HepG2 (cell line): ENCODE measurements around the gene ZNFX1. TPM values are rescaled to one million over a fixed set of nuclear protein-coding genes. Genes with fewer than 3 reads are reported as not detected.

Source experiments
- ARID3A ChIP-seq: IDR thresholded peaks from 2 replicates; pipeline ENCODE4 v1.6.1; 2012; ENCODE audit warnings: low read depth, low read length, improper control_type of control experiment
- ARNTL ChIP-seq: sonication (generic); formaldehyde crosslinking; IDR thresholded peaks from 2 replicates; pipeline ENCODE4 v1.4.0; 2020; ENCODE audit warnings: mild to moderate bottlenecking, missing genetic modification reagents
- ATF7 ChIP-seq, 2 experiments: fragments of 450-650 bp in 1 of 2; sonication (generic) in 1 of 2; formaldehyde crosslinking in 1 of 2; IDR thresholded peaks; 2 replicates each; pipeline versions ENCODE4 v1.4.0 to v1.6.1; 2016 to 2020; ENCODE audit warnings: antibody characterized with exemption in 1 of 2, mild to moderate bottlenecking in 1 of 2, missing genetic modification reagents in 1 of 2
- CBX5 ChIP-seq: sonication (generic); formaldehyde crosslinking; IDR thresholded peaks from 2 replicates; pipeline ENCODE4 v1.4.0; 2020; ENCODE audit warnings: missing genetic modification reagents, borderline replicate concordance
- FOXJ3 ChIP-seq: sonication (generic); formaldehyde crosslinking; IDR thresholded peaks from 2 replicates; pipeline ENCODE4 v1.4.0; 2020; ENCODE audit warnings: missing genetic modification reagents, mild to moderate bottlenecking, borderline replicate concordance
- KLF16 ChIP-seq, 2 experiments: sonication (generic) in 1 of 2; formaldehyde crosslinking in 1 of 2; IDR thresholded peaks; 2 replicates each; pipeline versions ENCODE4 v1.6.1 to v1.8.0; 2016 to 2023; ENCODE audit warnings: missing genetic modification reagents in 2 of 2, missing compliant biosample characterization in 1 of 2
- PHB2 ChIP-seq: fragments of 450-650 bp; IDR thresholded peaks from 2 replicates; pipeline ENCODE4 v1.6.1; 2018; ENCODE audit not compliant: partially characterized antibody
- PLRG1 ChIP-seq: fragments of 450-650 bp; conservative IDR thresholded peaks from 2 replicates; pipeline ENCODE4 v1.6.1; 2016
- PREB ChIP-seq: sonication (generic); formaldehyde crosslinking; IDR thresholded peaks from 2 replicates; pipeline ENCODE4 v1.4.0; 2020; ENCODE audit warnings: missing genetic modification reagents
- RXRB ChIP-seq: IDR thresholded peaks from 2 replicates; pipeline ENCODE4 v1.6.1; 2016; ENCODE audit warnings: borderline replicate concordance, missing genetic modification reagents, missing compliant biosample characterization
- SIN3B ChIP-seq: fragments of 150-350 bp; IDR thresholded peaks from 2 replicates; pipeline ENCODE4 v1.6.1; 2014; ENCODE audit warnings: low read length
- ZBTB38 ChIP-seq: sonication (generic); formaldehyde crosslinking; IDR thresholded peaks from 2 replicates; pipeline ENCODE4 v1.5.1; 2020; ENCODE audit warnings: mild to moderate bottlenecking, missing genetic modification reagents
- ZBTB7B ChIP-seq: sonication (generic); formaldehyde crosslinking; IDR thresholded peaks from 2 replicates; pipeline ENCODE4 v1.4.0; 2020; ENCODE audit warnings: missing genetic modification reagents
- ZNF12 ChIP-seq: sonication (generic); formaldehyde crosslinking; IDR thresholded peaks from 2 replicates; pipeline ENCODE4 v1.5.0; 2020; ENCODE audit warnings: missing genetic modification reagents
- ZNF18 ChIP-seq: sonication (generic); formaldehyde crosslinking; IDR thresholded peaks from 2 replicates; pipeline ENCODE4 v1.8.0; 2022; ENCODE audit warnings: mild to moderate bottlenecking, missing genetic modification reagents; ENCODE audit not compliant: insufficient replicate concordance
- ZNF256 ChIP-seq: sonication (generic); formaldehyde crosslinking; conservative IDR thresholded peaks from 2 replicates; pipeline ENCODE4 v1.4.0; 2020; ENCODE audit warnings: missing genetic modification reagents
- ZNF281 ChIP-seq: sonication (generic); formaldehyde crosslinking; IDR thresholded peaks from 2 replicates; pipeline ENCODE4 v1.4.0; 2020; ENCODE audit warnings: missing genetic modification reagents, borderline replicate concordance
- ZNF33B ChIP-seq: sonication (generic); formaldehyde crosslinking; IDR thresholded peaks from 2 replicates; pipeline ENCODE4 v1.5.1; 2020; ENCODE audit warnings: mild to moderate bottlenecking, missing genetic modification reagents
- ZNF549 ChIP-seq: sonication (generic); formaldehyde crosslinking; IDR thresholded peaks from 2 replicates; pipeline ENCODE4 v1.5.0; 2020; ENCODE audit warnings: missing genetic modification reagents
- ZNF562 ChIP-seq: sonication (generic); formaldehyde crosslinking; IDR thresholded peaks from 2 replicates; pipeline ENCODE4 v1.8.0; 2022; ENCODE audit warnings: missing genetic modification reagents, borderline replicate concordance
- ZNF746 ChIP-seq: sonication (generic); formaldehyde crosslinking; IDR thresholded peaks from 2 replicates; pipeline ENCODE4 v1.8.0; 2022; ENCODE audit warnings: mild to moderate bottlenecking, missing genetic modification reagents
- polyA plus RNA-seq, 8 experiments: library from polyadenylated mRNA; depleted of rRNA in 3 of 8; stranded (reverse) in 7 of 8; unstranded in 1 of 8; fragments of >200 nt; fragmentation: Illumina TruSeq in 4 of 8; extraction: Trizol in 4 of 8; gene quantifications; 2 replicates each; pipeline versions ENCODE4 v1.2.1 to v1.2.3, GENCODE V29; 2011 to 2016; ENCODE audit warnings: low read depth in 4 of 8, missing spikeins in 1 of 8, mixed read lengths in 1 of 8; ENCODE audit not compliant: insufficient read depth in 1 of 8
- total RNA-seq, 5 experiments: library from RNA; depleted of rRNA; stranded (reverse); fragments of >200 nt; fragmentation: Illumina TruSeq; extraction: Trizol; gene quantifications; 2 replicates each; pipeline ENCODE4 v1.2.3, GENCODE V29; 2016; ENCODE audit warnings: low read depth in 1 of 5
- TF ChIP-seq, protein P1 (sequence below): sonication (generic); formaldehyde crosslinking; IDR thresholded peaks from 2 replicates; pipeline ENCODE4 v1.5.0; 2020; ENCODE audit warnings: missing genetic modification reagents

Gene ZNFX1
- total and polyA plus RNA-seq, 2 of the 13 experiments (the other 11 are each of a cell fraction or from before 2014, with no cell fraction given) = 2.9 to 11.1 TPM

DNA sequence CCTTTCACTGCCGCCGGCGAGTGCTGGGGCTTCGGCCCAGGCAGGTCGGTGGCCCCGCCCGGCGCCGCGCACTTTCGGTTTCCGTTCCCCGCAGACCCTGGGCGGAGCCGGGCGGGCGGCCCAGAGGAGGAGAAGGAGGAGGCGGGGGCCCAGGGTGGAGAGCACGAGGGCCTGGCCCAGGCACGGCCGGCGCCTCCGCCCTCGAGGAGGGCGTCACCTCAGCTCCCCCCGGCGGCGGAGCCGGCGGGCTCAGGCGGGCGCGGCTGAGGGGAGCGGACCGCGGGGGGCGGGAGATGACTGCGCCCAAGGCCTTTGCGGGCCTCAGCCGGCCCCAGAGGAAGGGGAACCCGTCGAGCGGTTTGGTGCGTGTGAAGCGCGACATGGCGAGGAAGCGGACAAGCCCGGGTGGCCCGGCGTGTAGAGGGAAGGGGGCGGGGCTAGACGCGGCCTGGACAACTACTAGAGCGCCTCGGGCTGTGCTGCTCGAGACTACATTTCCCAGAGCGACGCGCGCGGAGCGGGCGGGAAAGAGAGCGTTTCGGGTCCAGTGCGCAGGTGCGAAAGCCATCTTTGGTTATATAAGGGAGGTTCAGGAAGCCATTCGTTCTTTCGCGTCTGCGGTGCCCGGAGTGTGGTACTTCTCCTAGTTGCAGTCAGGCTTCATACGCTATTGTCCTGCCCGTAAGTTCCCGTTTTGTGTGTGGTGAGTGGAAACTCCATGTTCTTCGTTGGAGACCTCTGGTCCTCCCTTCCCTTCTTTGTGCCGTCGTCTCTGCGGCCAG, at the start of gene ZNFX1 (continued):
- TF ChIP-seq PLRG1 (no peak), ZNF33B (CRISPR knock-in tag) (peak; percentile 67), ARID3A (no peak), ARNTL (CRISPR knock-in tag) (peak; percentile 90), ZNF549 (CRISPR knock-in tag) (no peak; the same call in 1 of the 2 replicates), PHB2 (no peak), PREB (CRISPR knock-in tag) (peak; percentile 94; the same call in 1 of the 2 replicates), ZNF256 (CRISPR knock-in tag) (peak; percentile 98), CBX5 (no peak), FOXJ3 (CRISPR knock-in tag) (peak; percentile 92), KLF16 (CRISPR knock-in tag; IDR thresholded peaks at IDR 0.05) (peak; percentile 36 to 97; a peak in 2 of 4 replicates), ZBTB7B (CRISPR knock-in tag) (peak; percentile 61; the same call in 1 of the 2 replicates), RXRB (CRISPR knock-in tag) (peak; percentile 90), SIN3B (peak; percentile 71), ZNF18 (CRISPR knock-in tag) (peak; percentile 88), ATF7 (IDR thresholded peaks at IDR 0.05) (no peak), ATF7 (CRISPR knock-in tag; IDR thresholded peaks at IDR 0.05) (peak; percentile 64; the same call in 1 of the 2 replicates), ZBTB38 (peak; percentile 88), ZNF281 (CRISPR knock-in tag) (peak; percentile 67), ZNF562 (CRISPR knock-in tag) (no peak; the same call in 1 of the 2 replicates), ZNF746 (CRISPR knock-in tag) (peak; percentile 76), ZNF12 (peak; percentile 85)
- TF ChIP-seq, protein P1, sequence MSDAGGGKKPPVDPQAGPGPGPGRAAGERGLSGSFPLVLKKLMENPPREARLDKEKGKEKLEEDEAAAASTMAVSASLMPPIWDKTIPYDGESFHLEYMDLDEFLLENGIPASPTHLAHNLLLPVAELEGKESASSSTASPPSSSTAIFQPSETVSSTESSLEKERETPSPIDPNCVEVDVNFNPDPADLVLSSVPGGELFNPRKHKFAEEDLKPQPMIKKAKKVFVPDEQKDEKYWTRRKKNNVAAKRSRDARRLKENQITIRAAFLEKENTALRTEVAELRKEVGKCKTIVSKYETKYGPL (CRISPR knock-in tag) = peak; percentile 97
